ENCODE results near the gene CHD2.

DNA sequence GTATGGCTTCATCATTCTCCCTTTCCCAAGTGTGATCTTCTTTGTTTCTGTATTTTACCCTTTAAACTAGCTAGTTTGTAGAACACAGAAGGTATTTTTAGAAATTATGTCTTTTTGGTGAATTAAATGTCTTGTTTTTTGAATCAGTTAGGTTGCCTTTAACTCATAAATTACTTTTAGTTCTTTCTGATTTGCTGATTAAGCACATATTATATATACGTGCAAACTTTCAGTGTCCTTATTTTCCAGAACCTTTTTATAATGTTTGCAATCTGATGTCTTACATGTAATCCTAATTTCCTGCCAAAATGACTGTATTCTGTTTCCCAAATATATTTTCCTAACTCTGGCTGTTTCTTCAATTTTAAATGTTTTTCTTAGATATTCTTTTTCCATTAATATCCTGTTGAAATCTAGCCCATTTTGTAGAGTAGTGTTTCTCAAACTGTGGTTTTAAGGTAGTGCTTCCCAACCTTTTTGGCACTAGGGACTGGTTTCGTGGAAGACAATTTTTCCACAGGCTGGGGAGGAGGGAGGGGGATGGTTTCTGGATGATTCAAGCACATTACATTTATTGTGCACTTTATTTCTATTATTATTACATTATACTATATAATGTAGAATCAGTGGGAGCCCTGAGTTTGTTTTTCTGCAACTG is 51.8 kb downstream of the CHD2 start:
- TF ChIP-seq, protein P1, sequence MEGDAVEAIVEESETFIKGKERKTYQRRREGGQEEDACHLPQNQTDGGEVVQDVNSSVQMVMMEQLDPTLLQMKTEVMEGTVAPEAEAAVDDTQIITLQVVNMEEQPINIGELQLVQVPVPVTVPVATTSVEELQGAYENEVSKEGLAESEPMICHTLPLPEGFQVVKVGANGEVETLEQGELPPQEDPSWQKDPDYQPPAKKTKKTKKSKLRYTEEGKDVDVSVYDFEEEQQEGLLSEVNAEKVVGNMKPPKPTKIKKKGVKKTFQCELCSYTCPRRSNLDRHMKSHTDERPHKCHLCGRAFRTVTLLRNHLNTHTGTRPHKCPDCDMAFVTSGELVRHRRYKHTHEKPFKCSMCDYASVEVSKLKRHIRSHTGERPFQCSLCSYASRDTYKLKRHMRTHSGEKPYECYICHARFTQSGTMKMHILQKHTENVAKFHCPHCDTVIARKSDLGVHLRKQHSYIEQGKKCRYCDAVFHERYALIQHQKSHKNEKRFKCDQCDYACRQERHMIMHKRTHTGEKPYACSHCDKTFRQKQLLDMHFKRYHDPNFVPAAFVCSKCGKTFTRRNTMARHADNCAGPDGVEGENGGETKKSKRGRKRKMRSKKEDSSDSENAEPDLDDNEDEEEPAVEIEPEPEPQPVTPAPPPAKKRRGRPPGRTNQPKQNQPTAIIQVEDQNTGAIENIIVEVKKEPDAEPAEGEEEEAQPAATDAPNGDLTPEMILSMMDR (IDR thresholded peaks at IDR 0.05; ENCODE audit: insufficient read depth, low read depth, low read length): no peak
- no peak for TF ChIP-seq EZH2 (IDR thresholded peaks at IDR 0.05; ENCODE audit: insufficient read depth, low read length)

All from astrocyte (in vitro differentiated cells and primary cell).